Naive thymus-derived CD4-positive, alpha-beta T cell (primary cell): ENCODE measurements around the gene PID1. TPM values are rescaled to one million over a fixed set of nuclear protein-coding genes. Genes with fewer than 3 reads are reported as not detected.

Experiments
- ATAC-seq: fragments of 150-1000 bp; cut with Tn5 transposase; 2 replicates; pipeline ENCODE4 v1.10.0; 2021; ENCODE audit warnings: mild to moderate bottlenecking, moderate library complexity
- CTCF ChIA-PET: fragments of 350-600 bp; sonication (Branson Sonifier 250); formaldehyde crosslinking; loops from one replicate; lab custom pipeline; 2021; ENCODE audit warnings: antibody characterized with exemption; lab: Charles Lee
- POLR2A ChIA-PET: fragments of 350-600 bp; sonication (Branson Sonifier 250); formaldehyde crosslinking; loops from one replicate; lab custom pipeline; 2021; ENCODE audit warnings: antibody characterized with exemption, inconsistent platforms; lab: Charles Lee
- DNase-seq, 9 donors: peaks; one replicate each; pipeline versions ENCODE4 v3.0.0 to v3.0.0-alpha.2; 2020 to 2022; ENCODE audit warnings: mixed read lengths in 1 of 9
- H3K27ac ChIP-seq: one replicate; pipeline ENCODE4 v1.7.0; 2013; ENCODE audit warnings: mild to moderate bottlenecking, low read depth, low read length, moderate library complexity
- H3K27me3 ChIP-seq, 2 donors: one replicate each; pipeline ENCODE4 v1.7.0; 2013; ENCODE audit warnings: low read length in 2 of 2, mild to moderate bottlenecking in 2 of 2, moderate library complexity in 2 of 2; ENCODE audit not compliant: control insufficient read depth in 2 of 2, insufficient read depth in 2 of 2
- H3K36me3 ChIP-seq, 3 experiments: 1 replicate in 2 of 3; 2 replicates in 1 of 3; pipeline ENCODE4 v1.7.0; 2013; ENCODE audit warnings: low read length in 3 of 3, mild to moderate bottlenecking in 3 of 3, moderate library complexity in 1 of 3; ENCODE audit not compliant: insufficient read depth in 3 of 3, control insufficient read depth in 2 of 3
- H3K4me1 ChIP-seq, 2 donors: one replicate each; pipeline ENCODE4 v1.7.0; 2013; ENCODE audit warnings: low read length in 2 of 2, mild to moderate bottlenecking in 2 of 2, moderate library complexity in 1 of 2; ENCODE audit not compliant: control insufficient read depth in 2 of 2, insufficient read depth in 2 of 2
- H3K4me3 ChIP-seq: 2 replicates; pipeline ENCODE4 v1.7.0; 2013; ENCODE audit warnings: mild to moderate bottlenecking, low read length
- H3K9me3 ChIP-seq, 3 experiments: 1 replicate in 2 of 3; 2 replicates in 1 of 3; pipeline ENCODE4 v1.7.0; 2013; ENCODE audit warnings: low read length in 3 of 3; ENCODE audit not compliant: control insufficient read depth in 2 of 3
- H3K27ac Mint-ChIP-seq, 9 donors: one replicate each; pipeline ENCODE4 v1.8.0; 2020 to 2022; ENCODE audit warnings: mixed read lengths in 9 of 9, mild to moderate bottlenecking in 8 of 9, moderate library complexity in 5 of 9, inconsistent platforms in 2 of 9
- H3K27me3 Mint-ChIP-seq, 5 donors: one replicate each; pipeline ENCODE4 v1.8.0; 2021 to 2022; ENCODE audit warnings: mixed read lengths in 5 of 5, mild to moderate bottlenecking in 1 of 5
- H3K36me3 Mint-ChIP-seq, 5 donors: one replicate each; pipeline ENCODE4 v1.8.0; 2020 to 2022; ENCODE audit warnings: mixed read lengths in 5 of 5, mild to moderate bottlenecking in 3 of 5, inconsistent platforms in 1 of 5
- H3K4me1 Mint-ChIP-seq, 7 donors: one replicate each; pipeline ENCODE4 v1.8.0; 2020 to 2022; ENCODE audit warnings: mixed read lengths in 7 of 7, mild to moderate bottlenecking in 3 of 7, inconsistent platforms in 1 of 7
- H3K4me3 Mint-ChIP-seq, 10 donors: one replicate each; pipeline ENCODE4 v1.8.0; 2020 to 2022; ENCODE audit warnings: mild to moderate bottlenecking in 10 of 10, mixed read lengths in 10 of 10, moderate library complexity in 6 of 10, inconsistent platforms in 2 of 10
- H3K9me3 Mint-ChIP-seq, 11 donors: one replicate each; pipeline ENCODE4 v1.8.0; 2020 to 2022; ENCODE audit warnings: mixed read lengths in 11 of 11, mild to moderate bottlenecking in 4 of 11, inconsistent platforms in 1 of 11, moderate library complexity in 1 of 11
- intact Hi-C, 2 donors: fragments of 100-400 bp; cut with micrococcal nuclease; formaldehyde crosslinking; loops; one replicate each; pipeline ENCODE4 v1.15.1; 2023
- polyA plus RNA-seq, 2 donors: library from polyadenylated mRNA; unstranded; fragments of 300-500 nt; fragmentation: Illumina TruSeq; gene quantifications; one replicate each; pipeline ENCODE4 v1.2.3, GENCODE V29; 2021
- total RNA-seq, 6 experiments: library from RNA in 5 of 6; stranded (reverse) in 5 of 6; gene quantifications; 1 replicate in 5 of 6; 2 replicates in 1 of 6; pipeline ENCODE4 v1.2.3 and lab custom pipeline; 2021 to 2026

PID1 gene
- total and polyA plus RNA-seq, 7 experiments from 2014 or later, result 0.07 to 5.3 (median 1.1) TPM; not detected in 2

DNA sequence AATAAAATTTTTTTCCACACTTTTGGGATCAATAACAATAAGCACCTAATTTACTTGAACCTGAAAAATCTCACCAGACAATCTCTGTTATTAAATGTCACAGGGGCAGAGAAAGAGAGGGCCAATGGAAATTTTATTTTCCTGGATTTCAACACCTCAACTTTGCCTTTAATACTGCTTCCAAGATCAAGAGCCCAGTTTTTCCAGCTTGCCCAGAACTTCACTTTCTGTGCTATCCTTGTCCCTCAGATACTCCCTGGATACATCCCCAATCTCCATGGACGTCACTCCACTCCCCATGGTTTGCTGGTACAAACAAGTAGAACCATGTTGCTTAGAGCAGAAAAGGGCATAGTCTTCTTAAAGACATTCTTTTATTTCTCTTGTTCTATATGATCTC lies 29.3 kb upstream of the PID1 start:
- Histone ChIP-seq H3K4me1 (no peaks in the 10 kb centered on the region), H3K36me3 (no peaks in the 10 kb centered on the region), H3K27me3 (no peaks in the 10 kb centered on the region), H3K9me3 (no peaks in the 10 kb centered on the region), H3K27ac (no peak overlapping the region), H3K4me3 (no peak overlapping the region)
- Mint-ChIP-seq H3K9me3 (peaks cover 0 to 12% (median 0%) of the 10 kb centered on the region in 11 donors), H3K4me1 (no peaks in the 10 kb centered on the region), H3K27ac (no peak overlapping the region), H3K27me3 (peaks cover 0 to 5% (median 0%) of the 10 kb centered on the region in 5 donors), H3K36me3 (no peaks in the 10 kb centered on the region), H3K4me3 (no peak overlapping the region)
- POLR2A ChIA-PET, result no interaction called here
- DNase-seq (no peak), ATAC-seq (no peak)
- intact Hi-C loops, result no loop called here
- CTCF ChIA-PET, result no interaction called here

- Histone ChIP-seq H3K4me3 (no peak overlapping the region), H3K9me3 (no peaks in the 10 kb centered on the region), H3K4me1 (no peaks in the 10 kb centered on the region), H3K36me3 (no peaks in the 10 kb centered on the region), H3K27ac (no peak overlapping the region), H3K27me3 (no peaks in the 10 kb centered on the region)
- no peaks in the 10 kb centered on the region for H3K36me3 Mint-ChIP-seq
- CTCF ChIA-PET, result no interaction called here
- peaks cover 0 to 2% (median 0%) of the 10 kb centered on the region in 7 donors for H3K4me1 Mint-ChIP-seq
- peaks cover 0 to 5% (median 0%) of the 10 kb centered on the region in 5 donors for H3K27me3 Mint-ChIP-seq
- intact Hi-C loops, result no loop called here
- no peak overlapping the region for H3K27ac Mint-ChIP-seq
- peaks cover 0 to 6% (median 0%) of the 10 kb centered on the region in 11 donors for H3K9me3 Mint-ChIP-seq
- POLR2A ChIA-PET, result interaction anchor here (0.8 kb wide), 1 partner anchor 1167 kb away, joined by 5 read pairs; no protein-coding TSS in a partner anchor
- H3K4me3 Mint-ChIP-seq, result no peak overlapping the region
- no peak for DNase-seq
- peak; percentile 45 for ATAC-seq
Observed at GRCh38 chr2:229297247-229297646, 26.2 kb upstream of the PID1 start.

GRCh38 chr2:229296536-229296935 lies 25.4 kb upstream of the PID1 start:
- no peaks in the 10 kb centered on the region for H3K36me3 Mint-ChIP-seq
- no peak overlapping the region for H3K4me3 Mint-ChIP-seq
- H3K27me3 Mint-ChIP-seq, result peaks cover 0 to 5% (median 0%) of the 10 kb centered on the region in 5 donors
- ATAC-seq (no peak), DNase-seq (no peak)
- ChIA-PET POLR2A (no interaction called here), CTCF (no interaction called here)
- no peaks in the 10 kb centered on the region for H3K27me3 ChIP-seq
- no peak overlapping the region for H3K27ac Mint-ChIP-seq
- no peak overlapping the region for H3K27ac ChIP-seq
- intact Hi-C loops, result no loop called here
- peaks cover 0 to 2% (median 0%) of the 10 kb centered on the region in 7 donors for H3K4me1 Mint-ChIP-seq
- H3K36me3 ChIP-seq, result no peaks in the 10 kb centered on the region
- H3K4me3 ChIP-seq, result no peak overlapping the region
- H3K9me3 Mint-ChIP-seq, result peaks cover 0 to 3% (median 0%) of the 10 kb centered on the region in 11 donors
- H3K4me1 ChIP-seq, result no peaks in the 10 kb centered on the region
- no peaks in the 10 kb centered on the region for H3K9me3 ChIP-seq

GRCh38 chr2:229296016-229296415 lies 24.9 kb upstream of the PID1 start:
- ATAC-seq (no peak), DNase-seq (no peak)
- intact Hi-C loops, result no loop called here
- Mint-ChIP-seq H3K4me1 (peaks cover 0 to 2% (median 0%) of the 10 kb centered on the region in 7 donors), H3K27me3 (peaks cover 0 to 5% (median 0%) of the 10 kb centered on the region in 5 donors), H3K4me3 (no peak overlapping the region), H3K27ac (no peak overlapping the region), H3K9me3 (peaks cover 0 to 3% (median 0%) of the 10 kb centered on the region in 11 donors), H3K36me3 (no peaks in the 10 kb centered on the region)
- Histone ChIP-seq H3K27me3 (no peaks in the 10 kb centered on the region), H3K9me3 (no peaks in the 10 kb centered on the region), H3K4me3 (no peak overlapping the region), H3K36me3 (no peaks in the 10 kb centered on the region), H3K27ac (no peak overlapping the region), H3K4me1 (no peaks in the 10 kb centered on the region)
- ChIA-PET POLR2A (no interaction called here), CTCF (no interaction called here)

- DNase-seq, result no peak
Observed at GRCh38 chr2:229287823-229288222, 16.7 kb upstream of the PID1 start.

DNA sequence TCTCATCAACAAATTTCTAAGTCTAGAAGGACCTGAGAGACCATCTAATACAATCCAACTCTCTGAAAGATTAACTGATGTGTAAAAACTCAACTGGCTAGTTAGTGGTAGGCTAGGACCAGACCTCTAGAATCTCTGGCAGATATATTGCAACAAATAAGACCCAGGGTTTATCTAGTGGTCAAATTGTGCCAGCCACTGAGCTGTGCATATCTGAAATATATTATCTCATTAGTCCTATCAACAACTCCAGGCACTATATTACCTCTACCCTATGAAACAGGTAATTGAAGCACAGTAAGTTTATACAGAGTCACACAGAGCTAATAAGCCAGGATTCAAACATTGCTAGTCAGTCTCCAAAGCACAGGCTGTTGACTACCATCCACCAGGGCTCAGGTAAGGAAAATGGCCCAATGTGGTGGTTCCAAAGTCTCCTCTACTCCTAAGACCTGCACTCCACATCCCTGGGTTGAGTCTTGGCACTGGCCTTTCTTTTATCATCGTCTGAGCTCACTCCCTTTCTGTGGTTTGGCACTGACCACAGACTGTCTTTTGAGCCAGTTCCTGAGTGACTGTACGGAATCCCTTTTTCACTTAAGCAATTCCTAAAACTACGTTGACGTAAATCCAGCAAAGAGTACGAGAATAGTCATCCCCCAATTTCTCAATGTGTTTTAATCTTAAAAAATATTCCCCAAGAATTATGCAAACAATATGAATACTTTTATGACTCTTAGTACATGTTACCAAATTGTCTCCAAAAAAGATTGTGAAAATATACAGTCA lies 11.9 kb upstream of the PID1 start:
- no peak overlapping the region for H3K4me3 ChIP-seq
- intact Hi-C loops, result no loop called here
- H3K36me3 ChIP-seq, result no peaks in the 10 kb centered on the region
- DNase-seq (no peak), ATAC-seq (peak; percentile 84)
- no peaks in the 10 kb centered on the region for H3K27me3 ChIP-seq
- Mint-ChIP-seq H3K27me3 (no peaks in the 10 kb centered on the region), H3K27ac (no peak overlapping the region), H3K36me3 (no peaks in the 10 kb centered on the region), H3K4me1 (no peaks in the 10 kb centered on the region), H3K9me3 (peaks cover 0 to 2% (median 0%) of the 10 kb centered on the region in 11 donors), H3K4me3 (no peak overlapping the region)
- H3K4me1 ChIP-seq, result no peaks in the 10 kb centered on the region
- no peak overlapping the region for H3K27ac ChIP-seq
- H3K9me3 ChIP-seq, result no peaks in the 10 kb centered on the region
- POLR2A ChIA-PET, result no interaction called here
- CTCF ChIA-PET, result no interaction called here

More at GRCh38 chr2:229287823-229288222, 16.7 kb upstream of the PID1 start:
- Histone ChIP-seq H3K4me1 (no peaks in the 10 kb centered on the region), H3K4me3 (no peak overlapping the region), H3K9me3 (no peaks in the 10 kb centered on the region), H3K36me3 (no peaks in the 10 kb centered on the region), H3K27me3 (no peaks in the 10 kb centered on the region), H3K27ac (no peak overlapping the region)
- ATAC-seq, result peak; percentile 50
- intact Hi-C loops, result no loop called here
- ChIA-PET CTCF (no interaction called here), POLR2A (no interaction called here)
- no peaks in the 10 kb centered on the region for H3K36me3 Mint-ChIP-seq
- H3K9me3 Mint-ChIP-seq, result peaks cover 1 to 12% (median 5%) of the 10 kb centered on the region in 11 donors
- H3K27ac Mint-ChIP-seq, result no peak overlapping the region
- H3K4me1 Mint-ChIP-seq, result no peaks in the 10 kb centered on the region
- peaks cover 0 to 5% (median 0%) of the 10 kb centered on the region in 5 donors for H3K27me3 Mint-ChIP-seq
- H3K4me3 Mint-ChIP-seq, result no peak overlapping the region

DNA sequence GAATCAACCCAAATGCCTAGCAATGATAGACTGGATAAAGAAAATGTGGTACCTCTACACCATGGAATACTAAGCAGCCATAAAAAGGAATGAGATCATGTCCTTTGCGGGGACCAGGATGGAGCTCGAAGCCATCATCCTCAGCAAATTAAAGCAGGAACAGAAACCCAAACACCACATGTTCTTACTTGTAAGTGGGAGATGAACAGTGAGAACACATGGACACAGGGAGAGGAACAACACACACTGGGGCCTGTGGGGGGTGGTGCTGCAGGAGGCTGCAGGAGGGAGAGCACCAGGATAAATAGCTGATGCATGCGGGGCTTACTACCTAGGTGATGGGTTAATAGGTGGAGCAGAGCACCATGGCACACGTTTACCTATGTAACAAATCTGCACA lies 8.4 kb upstream of the PID1 start:
- CTCF ChIA-PET, result no interaction called here
- no peak for DNase-seq
- H3K36me3 Mint-ChIP-seq, result no peaks in the 10 kb centered on the region
- H3K4me1 Mint-ChIP-seq, result no peaks in the 10 kb centered on the region
- Histone ChIP-seq H3K9me3 (no peaks in the 10 kb centered on the region), H3K4me3 (no peak overlapping the region), H3K27ac (no peak overlapping the region), H3K36me3 (no peaks in the 10 kb centered on the region), H3K27me3 (no peaks in the 10 kb centered on the region), H3K4me1 (no peaks in the 10 kb centered on the region)
- POLR2A ChIA-PET, result no interaction called here
- H3K4me3 Mint-ChIP-seq, result no peak overlapping the region
- intact Hi-C loops, result no loop called here
- peaks cover 0 to 2% (median 0%) of the 10 kb centered on the region in 11 donors for H3K9me3 Mint-ChIP-seq
- no peak for ATAC-seq
- H3K27me3 Mint-ChIP-seq, result peaks cover 0 to 8% (median 4%) of the 10 kb centered on the region in 5 donors
- no peak overlapping the region for H3K27ac Mint-ChIP-seq
